ENCODE results near the gene FGFR2. TPM values are rescaled to one million over a fixed set of nuclear protein-coding genes. Genes with fewer than 3 reads are reported as not detected.

The FGFR2 gene
- total and polyA plus RNA-seq, 2 donors (not counting 3 experiments of a cell fraction or from before 2014, with no cell fraction given): 0.06 TPM; not detected in 1

- Histone ChIP-seq H3K9ac (replicated peaks; ENCODE audit: extremely low read depth, insufficient read depth, low read length) (no peak overlapping the region), H2AFZ (ENCODE audit: low read depth, low read length) (no peak overlapping the region), H3K27me3 (ENCODE audit: control insufficient read depth in 2 of 2, insufficient read depth in 2 of 2, low read length in 2 of 2) (no peaks in the 10 kb centered on the region), H3K27ac (ENCODE audit: insufficient read depth, low read depth, low read length) (no peak overlapping the region), H3K9me1 (replicated peaks; ENCODE audit: control insufficient read depth, extremely low read depth, insufficient read depth, low read length) (no peaks in the 10 kb centered on the region), H3K4me2 (ENCODE audit: insufficient read depth, low read length) (no peak overlapping the region), H3K79me2 (ENCODE audit: control insufficient read depth, insufficient read depth, low read length) (no peaks in the 10 kb centered on the region), H3K4me3 (replicated peaks in 1 of 3; ENCODE audit: insufficient read depth in 1 of 3, low read depth in 1 of 3, low read length in 3 of 3) (no peak overlapping the region), H4K20me1 (replicated peaks; ENCODE audit: control insufficient read depth, extremely low read depth, insufficient read depth, low read length) (no peaks in the 10 kb centered on the region), H3K9me3 (replicated peaks; ENCODE audit: control insufficient read depth, insufficient read depth, low read length) (no peaks in the 10 kb centered on the region), H3K4me1 (ENCODE audit: control insufficient read depth, extremely low read depth, insufficient read depth, low read length) (no peaks in the 10 kb centered on the region), H3K36me3 (ENCODE audit: control insufficient read depth in 2 of 2, extremely low read depth in 1 of 2, insufficient read depth in 2 of 2, low read length in 2 of 2) (no peaks in the 10 kb centered on the region)
- dilution Hi-C loops (cut with MboI; ENCODE audit: extremely low pct_ligation_motif_present, low sequenced_read_pairs) (no loop called here), intact Hi-C loops (cut with micrococcal nuclease) (no loop called here)
- DNase-seq (ENCODE audit: low read depth, low spot score) (no peak), FAIRE-seq (no peak)
- ChIA-PET POLR2A (no interaction called here), CTCF (no interaction called here)
- TF ChIP-seq POLR2A (IDR thresholded peaks at IDR 0.05; ENCODE audit: low read depth, low read length): no peak
- no peak for TF ChIP-seq JUN (IDR thresholded peaks at IDR 0.05; ENCODE audit: borderline replicate concordance, insufficient read depth, insufficient read length, low read depth)
- TF ChIP-seq GATA2 (IDR thresholded peaks at IDR 0.05; ENCODE audit: insufficient read depth, insufficient read length, low read depth, low read length): no peak
- no peak for TF ChIP-seq MYC (IDR thresholded peaks at IDR 0.05; ENCODE audit: low read depth, low read length)
- no peak for TF ChIP-seq EZH2 (IDR thresholded peaks at IDR 0.05; ENCODE audit: borderline replicate concordance, low read depth, low read length, severe bottlenecking)
- TF ChIP-seq FOS (IDR thresholded peaks at IDR 0.05; ENCODE audit: borderline replicate concordance, insufficient read depth, low read length): no peak
- TF ChIP-seq, protein P1, sequence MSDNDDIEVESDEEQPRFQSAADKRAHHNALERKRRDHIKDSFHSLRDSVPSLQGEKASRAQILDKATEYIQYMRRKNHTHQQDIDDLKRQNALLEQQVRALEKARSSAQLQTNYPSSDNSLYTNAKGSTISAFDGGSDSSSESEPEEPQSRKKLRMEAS (IDR thresholded peaks at IDR 0.05; ENCODE audit: insufficient read depth, insufficient read length): no peak
- TF ChIP-seq POLR2AphosphoS5 (IDR thresholded peaks at IDR 0.05; ENCODE audit: insufficient read depth, low read depth, low read length): no peak
- TF ChIP-seq CTCF (IDR thresholded peaks at IDR 0.05; ENCODE audit: extremely low read depth in 1 of 2, insufficient read depth in 1 of 2, low read depth in 1 of 2, low read length in 2 of 2): no peak
- no TSS peak for BruUV-seq (replicated peaks)
These were observed 18.6 kb downstream of the FGFR2 start for GRCh38 chr10:121579656-121580055.
